Mesothelial cell of epicardium (in vitro differentiated cells): ENCODE results near the gene HINT1. TPM values are rescaled to one million over a fixed set of nuclear protein-coding genes. Genes with fewer than 3 reads are reported as not detected.
"Not testable (repeated sequence)": the region's sequence is repeated elsewhere in the genome, so short reads cannot be mapped to it uniquely, and the experiment has no call there.

Experiments used
- DNase-seq, 2 experiments: peaks; one replicate each; pipeline ENCODE4 v3.0.0; 2021; ENCODE audit warnings: low spot score in 2 of 2; ENCODE audit not compliant: unreplicated experiment in 2 of 2
- H3K27ac Mint-ChIP-seq: 2 replicates; pipeline ENCODE4 v1.8.0; 2021; ENCODE audit warnings: mixed read lengths
- H3K27me3 Mint-ChIP-seq: 2 replicates; pipeline ENCODE4 v1.8.0; 2021; ENCODE audit warnings: low read depth, mixed read lengths
- H3K36me3 Mint-ChIP-seq: 2 replicates; pipeline ENCODE4 v1.8.0; 2021; ENCODE audit warnings: mixed read lengths
- H3K4me1 Mint-ChIP-seq: 2 replicates; pipeline ENCODE4 v1.8.0; 2021; ENCODE audit warnings: mixed read lengths
- H3K4me3 Mint-ChIP-seq: 2 replicates; pipeline ENCODE4 v1.8.0; 2021; ENCODE audit warnings: mild to moderate bottlenecking, moderate library complexity, mixed read lengths
- H3K9me3 Mint-ChIP-seq: 2 replicates; pipeline ENCODE4 v1.8.0; 2021; ENCODE audit warnings: mixed read lengths
- CTCF ChIP-seq: fragments of 200-600 bp; sonication (generic); IDR thresholded peaks from one replicate; pipeline ENCODE4 v1.5.0; 2021; ENCODE audit warnings: antibody characterized with exemption; ENCODE audit not compliant: unreplicated experiment
- total RNA-seq: library from RNA; stranded (reverse); gene quantifications from 3 replicates; pipeline ENCODE4 v1.2.1, GENCODE V29; 2021

The HINT1 gene
- total RNA-seq, 1 donor from 2014 or later, result 180 TPM

- H3K27ac Mint-ChIP-seq, result no peak overlapping the region
- no peaks in the 10 kb centered on the region for H3K4me1 Mint-ChIP-seq
- H3K4me3 Mint-ChIP-seq, result no peak overlapping the region
- H3K27me3 Mint-ChIP-seq, result no peaks in the 10 kb centered on the region
- H3K9me3 Mint-ChIP-seq, result peaks cover 31% of the 10 kb centered on the region
- no peaks in the 10 kb centered on the region for H3K36me3 Mint-ChIP-seq
- no peak for TF ChIP-seq CTCF
- DNase-seq, result no peak
Observed at GRCh38 chr5:131129306-131129705, 35.8 kb downstream of the HINT1 start.

GRCh38 chr5:131127244-131127643 lies 37.8 kb downstream of the HINT1 start:
- H3K9me3 Mint-ChIP-seq, result peaks cover 37% of the 10 kb centered on the region
- H3K27ac Mint-ChIP-seq, H3K27me3 Mint-ChIP-seq, H3K4me3 Mint-ChIP-seq, H3K36me3 Mint-ChIP-seq, H3K4me1 Mint-ChIP-seq, DNase-seq: not testable (repeated sequence)

GRCh38 chr5:131114754-131115153 lies 50.3 kb downstream of the HINT1 start:
- Mint-ChIP-seq H3K27me3 (peaks cover 2% of the 10 kb centered on the region), H3K4me1 (no peaks in the 10 kb centered on the region), H3K4me3 (no peak overlapping the region), H3K36me3 (no peaks in the 10 kb centered on the region), H3K9me3 (peaks cover 5% of the 10 kb centered on the region), H3K27ac (no peak overlapping the region)
- DNase-seq, result no peak
- no peak for TF ChIP-seq CTCF

GRCh38 chr5:131112424-131112823 lies 52.6 kb downstream of the HINT1 start:
- Mint-ChIP-seq H3K27me3 (no peaks in the 10 kb centered on the region), H3K4me3 (no peak overlapping the region), H3K9me3 (no peaks in the 10 kb centered on the region), H3K4me1 (no peaks in the 10 kb centered on the region), H3K27ac (no peak overlapping the region), H3K36me3 (no peaks in the 10 kb centered on the region)
- no peak for TF ChIP-seq CTCF
- no peak for DNase-seq

GRCh38 chr5:131110256-131110594 lies 54.8 kb downstream of the HINT1 start:
- H3K27ac Mint-ChIP-seq, result no peak overlapping the region
- TF ChIP-seq CTCF, result no peak
- no peak overlapping the region for H3K4me3 Mint-ChIP-seq
- H3K36me3 Mint-ChIP-seq, result no peaks in the 10 kb centered on the region
- no peaks in the 10 kb centered on the region for H3K9me3 Mint-ChIP-seq
- H3K4me1 Mint-ChIP-seq, result no peaks in the 10 kb centered on the region
- peaks cover 3% of the 10 kb centered on the region for H3K27me3 Mint-ChIP-seq
- DNase-seq, result no peak

- Mint-ChIP-seq H3K9me3 (no peaks in the 10 kb centered on the region), H3K27me3 (peaks cover 3% of the 10 kb centered on the region), H3K4me1 (no peaks in the 10 kb centered on the region), H3K4me3 (no peak overlapping the region), H3K27ac (no peak overlapping the region), H3K36me3 (no peaks in the 10 kb centered on the region)
- DNase-seq, result no peak
- peak; percentile 51 for TF ChIP-seq CTCF
Observed at GRCh38 chr5:131109540-131110255, 55.4 kb downstream of the HINT1 start.

Other genes starting within 250 kb of the HINT1 start
- 5.4 to 8.6 TPM (median 6.3 TPM) in 3 replicates for gene LYRM7, start 5.7 kb upstream of the HINT1 start, total RNA-seq
- 23.6 to 27.5 TPM (median 25.9 TPM) in 3 replicates for gene CDC42SE2, start 98.8 kb upstream of the HINT1 start, total RNA-seq